ENCODE measurements around the gene TEX55. TPM values are rescaled to one million over a fixed set of nuclear protein-coding genes. Genes with fewer than 3 reads are reported as not detected.
A peak's percentile ranks its signal among the peaks of the same experiment; 100 is the strongest.
"Not testable (repeated sequence)": the region's sequence is repeated elsewhere in the genome, so short reads cannot be mapped to it uniquely, and the experiment has no call there.

The TEX55 gene
- not detected in 2 replicates for total RNA-seq (2014; rRNA removed; shearing (Covaris generic); ENCODE audit: low replicate concordance)

- in situ Hi-C loops (cut with HindIII; ENCODE audit: low pct_unique_long_range_greater_than_20kb, low sequenced_read_pairs) = no loop called here
- DNase-seq (ENCODE audit: low read depth) = peak; percentile 52
Observed at GRCh38 chr3:119145500-119146167, at the start of gene TEX55. TEX55 (plus strand) TSS chr3:119146165; CDS start chr3:119146190, 25 bp downstream.

GRCh38 chr3:119098003-119098402 is 48.0 kb upstream of the TEX55 start:
- no peak for DNase-seq (ENCODE audit: low read depth)
- in situ Hi-C loops (cut with HindIII; ENCODE audit: low pct_unique_long_range_greater_than_20kb, low sequenced_read_pairs) = no loop called here

GRCh38 chr3:119098619-119099222 is 47.2 kb upstream of the TEX55 start:
- in situ Hi-C loops (cut with HindIII; ENCODE audit: low pct_unique_long_range_greater_than_20kb, low sequenced_read_pairs) = no loop called here

GRCh38 chr3:119099785-119100184 is 46.2 kb upstream of the TEX55 start:
- DNase-seq (ENCODE audit: low read depth) = no peak
- in situ Hi-C loops (cut with HindIII; ENCODE audit: low pct_unique_long_range_greater_than_20kb, low sequenced_read_pairs) = no loop called here

More at GRCh38 chr3:119098619-119099222, 47.2 kb upstream of the TEX55 start:
- DNase-seq (ENCODE audit: low read depth) = peak; percentile 8

- in situ Hi-C loops (cut with HindIII; ENCODE audit: low pct_unique_long_range_greater_than_20kb, low sequenced_read_pairs) = no loop called here
- no peak for DNase-seq (ENCODE audit: low read depth)
Observed at GRCh38 chr3:119104031-119104430, 41.9 kb upstream of the TEX55 start.

GRCh38 chr3:119118330-119118729 is 27.6 kb upstream of the TEX55 start:
- in situ Hi-C loops (cut with HindIII; ENCODE audit: low pct_unique_long_range_greater_than_20kb, low sequenced_read_pairs); DNase-seq (ENCODE audit: low read depth): not testable (repeated sequence)

GRCh38 chr3:119120480-119120879 is 25.5 kb upstream of the TEX55 start:
- in situ Hi-C loops (cut with HindIII; ENCODE audit: low pct_unique_long_range_greater_than_20kb, low sequenced_read_pairs) = no loop called here
- DNase-seq (ENCODE audit: low read depth) = no peak

- no peak for DNase-seq (ENCODE audit: low read depth)
- in situ Hi-C loops (cut with HindIII; ENCODE audit: low pct_unique_long_range_greater_than_20kb, low sequenced_read_pairs) = no loop called here
Observed at GRCh38 chr3:119122350-119122749, 23.6 kb upstream of the TEX55 start.

- in situ Hi-C loops (cut with HindIII; ENCODE audit: low pct_unique_long_range_greater_than_20kb, low sequenced_read_pairs) = no loop called here
- DNase-seq (ENCODE audit: low read depth) = no peak
Observed at GRCh38 chr3:119125342-119125741, 20.6 kb upstream of the TEX55 start.

GRCh38 chr3:119125742-119126504 is 20.0 kb upstream of the TEX55 start:
- in situ Hi-C loops (cut with HindIII; ENCODE audit: low pct_unique_long_range_greater_than_20kb, low sequenced_read_pairs) = no loop called here

GRCh38 chr3:119130291-119130690 is 15.7 kb upstream of the TEX55 start:
- in situ Hi-C loops (cut with HindIII; ENCODE audit: low pct_unique_long_range_greater_than_20kb, low sequenced_read_pairs); DNase-seq (ENCODE audit: low read depth): not testable (repeated sequence)

More at GRCh38 chr3:119125742-119126504, 20.0 kb upstream of the TEX55 start:
- DNase-seq (ENCODE audit: low read depth) = no peak

GRCh38 chr3:119132291-119132690 is 13.7 kb upstream of the TEX55 start:
- DNase-seq (ENCODE audit: low read depth); in situ Hi-C loops (cut with HindIII; ENCODE audit: low pct_unique_long_range_greater_than_20kb, low sequenced_read_pairs): not testable (repeated sequence)

- in situ Hi-C loops (cut with HindIII; ENCODE audit: low pct_unique_long_range_greater_than_20kb, low sequenced_read_pairs); DNase-seq (ENCODE audit: low read depth): not testable (repeated sequence)
Observed at GRCh38 chr3:119139360-119139759, 6.6 kb upstream of the TEX55 start.

- in situ Hi-C loops (cut with HindIII; ENCODE audit: low pct_unique_long_range_greater_than_20kb, low sequenced_read_pairs) = no loop called here
Observed at GRCh38 chr3:119140466-119140865, 5.5 kb upstream of the TEX55 start.

GRCh38 chr3:119145128-119145499 is 851 bp upstream of the TEX55 start:
- no peak for DNase-seq (ENCODE audit: low read depth)
- in situ Hi-C loops (cut with HindIII; ENCODE audit: low pct_unique_long_range_greater_than_20kb, low sequenced_read_pairs) = no loop called here

More at GRCh38 chr3:119140466-119140865, 5.5 kb upstream of the TEX55 start:
- DNase-seq (ENCODE audit: low read depth) = no peak

GRCh38 chr3:119146578-119147375 is 812 bp downstream of the TEX55 start:
- in situ Hi-C loops (cut with HindIII; ENCODE audit: low pct_unique_long_range_greater_than_20kb, low sequenced_read_pairs) = no loop called here
- DNase-seq (ENCODE audit: low read depth) = no peak

GRCh38 chr3:119147494-119147893 is 1.5 kb downstream of the TEX55 start:
- in situ Hi-C loops (cut with HindIII; ENCODE audit: low pct_unique_long_range_greater_than_20kb, low sequenced_read_pairs) = no loop called here
- DNase-seq (ENCODE audit: low read depth) = no peak

- in situ Hi-C loops (cut with HindIII; ENCODE audit: low pct_unique_long_range_greater_than_20kb, low sequenced_read_pairs) = no loop called here
- no peak for DNase-seq (ENCODE audit: low read depth)
Observed at GRCh38 chr3:119148493-119149180, 2.7 kb downstream of the TEX55 start.
